K562 (cell line): ENCODE measurements around the gene SETD5. TPM values are rescaled to one million over a fixed set of nuclear protein-coding genes. Genes with fewer than 3 reads are reported as not detected.
A peak's percentile ranks its signal among the peaks of the same experiment; 100 is the strongest.

ENCODE experiments used
- ATF7 ChIP-seq: fragments of 450-650 bp; IDR thresholded peaks from 2 replicates; pipeline ENCODE4 v1.7.1; 2014; ENCODE audit warnings: mild to moderate bottlenecking, moderate library complexity
- CBX3 ChIP-seq, 2 experiments: IDR thresholded peaks; 1 replicate in 1 of 2; 2 replicates in 1 of 2; pipeline ENCODE4 v1.6.1; 2012; ENCODE audit warnings: inconsistent platforms in 2 of 2, low read length in 2 of 2, borderline replicate concordance in 1 of 2, control low read depth in 1 of 2
- HSF4 ChIP-seq: fragments of 250-450 bp; sonication (Bioruptor Pico); IDR thresholded peaks from 2 replicates; pipeline ENCODE4 v2.1.2; 2022; ENCODE audit warnings: mild to moderate bottlenecking, moderate library complexity, borderline replicate concordance
- NFIX ChIP-seq: fragments of 250-450 bp; sonication (Bioruptor Pico); IDR thresholded peaks from 2 replicates; pipeline ENCODE4 v1.4.0; 2020; ENCODE audit warnings: low read depth, mild to moderate bottlenecking, moderate library complexity
- SMAD4 ChIP-seq: fragments of 250-450 bp; sonication (Bioruptor Pico); conservative IDR thresholded peaks from 2 replicates; pipeline ENCODE4 v1.8.0; 2021; ENCODE audit warnings: inconsistent platforms, mild to moderate bottlenecking, moderate library complexity
- TBL1XR1 ChIP-seq, 2 experiments: IDR thresholded peaks; 2 replicates each; pipeline ENCODE4 v1.6.1; 2012; ENCODE audit warnings: improper control_type of control experiment in 2 of 2, low read length in 2 of 2, mild to moderate bottlenecking in 1 of 2
- THRA ChIP-seq: fragments of 450-650 bp; IDR thresholded peaks from 2 replicates; pipeline ENCODE4 v1.6.1; 2017; ENCODE audit warnings: mild to moderate bottlenecking, moderate library complexity
- ZNF318 ChIP-seq, 2 experiments: fragments of 450-650 bp; IDR thresholded peaks; 2 replicates each; pipeline ENCODE4 v1.6.1; 2016; ENCODE audit warnings: mild to moderate bottlenecking in 2 of 2, borderline replicate concordance in 1 of 2, low read depth in 1 of 2, moderate library complexity in 1 of 2
- polyA plus RNA-seq, 8 experiments: library from polyadenylated mRNA; depleted of rRNA in 4 of 8; stranded (reverse) in 5 of 8; unstranded in 3 of 8; fragments of >200 nt; fragmentation: Nextera tagmentation in 2 of 8; fragmentation: Illumina TruSeq in 1 of 8; extraction: Ambion mirVana in 2 of 8; extraction: Trizol in 1 of 8; gene quantifications; 2 replicates each; pipeline versions ENCODE4 v1.2.1 to v1.2.3, GENCODE V29; 2011 to 2014; ENCODE audit warnings: inconsistent platforms in 1 of 8, missing spikeins in 1 of 8
- total RNA-seq, 7 experiments: library from RNA; depleted of rRNA in 6 of 7; stranded (reverse); fragments of >200 nt in 6 of 7; fragmentation: Illumina TruSeq in 2 of 7; extraction: Trizol in 2 of 7; gene quantifications; 2 replicates each; pipeline versions ENCODE4 v1.2.1 to v1.2.3, GENCODE V29; 2011 to 2021; ENCODE audit warnings: low replicate concordance in 1 of 7

SETD5 gene
- total and polyA plus RNA-seq, 9 of the 15 experiments (the other 6 are each of a cell fraction or from before 2014, with no cell fraction given): 20.8 to 135 (median 87.2) TPM

- TF ChIP-seq ZNF318 (IDR thresholded peaks at IDR 0.05; ENCODE audit: borderline replicate concordance in 1 of 2, low read depth in 1 of 2) (no peak), TBL1XR1 (IDR thresholded peaks at IDR 0.05; ENCODE audit: low read length in 2 of 2) (peak in 1 of 2 experiments; percentile 37; a peak in 1 of 4 replicates), SMAD4 (CRISPR knock-in tag) (0 out of 2 replicates have a peak, but pooled peaks have one; percentile 27), NFIX (CRISPR knock-in tag) (no peak), CBX3 (IDR thresholded peaks at IDR 0.05; ENCODE audit: borderline replicate concordance in 1 of 2, low read length in 2 of 2) (peak in 1 of 2 experiments; percentile 32; a peak in 1 of 3 replicates), ATF7 (peak; percentile 46), THRA (no peak), HSF4 (CRISPR knock-in tag) (no peak)
Observed at GRCh38 chr3:9361691-9362388, 35.6 kb upstream of the SETD5 start (continued).
